ENCODE results near the gene GSS.

- no peak for TF ChIP-seq CTCF (IDR thresholded peaks at IDR 0.05; ENCODE audit: control extremely low read depth in 1 of 3, insufficient read depth in 1 of 3, low read depth in 1 of 3, low read length in 3 of 3)
- no peak for TF ChIP-seq ZNF274 (IDR thresholded peaks at IDR 0.05; ENCODE audit: borderline replicate concordance, extremely low read depth, low read length)
- TF ChIP-seq RAD21 (IDR thresholded peaks at IDR 0.05 in 1 of 2, conservative IDR thresholded peaks at IDR 0.05 in 1 of 2; ENCODE audit: low read depth in 2 of 2, low read length in 2 of 2), result no peak
- no peak for TF ChIP-seq USF2 (IDR thresholded peaks at IDR 0.05; ENCODE audit: low read length)
- no peak for TF ChIP-seq HDAC6 (IDR thresholded peaks at IDR 0.05; ENCODE audit: low read depth, low read length)
- TF ChIP-seq HDAC2 (IDR thresholded peaks at IDR 0.05; ENCODE audit: borderline replicate concordance in 1 of 2, low read depth in 2 of 2, low read length in 2 of 2), result no peak
- no peak for TF ChIP-seq POLR2AphosphoS5 (IDR thresholded peaks at IDR 0.05; ENCODE audit: low read depth, low read length)
- no peak for TF ChIP-seq POLR2A (IDR thresholded peaks at IDR 0.05; ENCODE audit: control extremely low read depth in 1 of 2, low read depth in 2 of 2, low read length in 2 of 2)
These were observed 27.2 kb downstream of the GSS start for GRCh38 chr20:34928411-34928810.

Measured in H1 (cell line).